Sigmoid colon (tissue), 4 donors: ENCODE measurements around the gene CABLES2.

ENCODE experiments used
- POLR2A ChIP-seq, 2 donors: fragments of 450-650 bp; IDR thresholded peaks; one replicate each; pipeline ENCODE4 v1.6.1; 2016; ENCODE audit warnings: antibody characterized with exemption in 2 of 2, mild to moderate bottlenecking in 2 of 2, moderate library complexity in 2 of 2
- POLR2AphosphoS5 ChIP-seq, 4 donors: sonication (generic); formaldehyde crosslinking; IDR thresholded peaks; one replicate each; pipeline ENCODE4 v1.6.1; 2017; ENCODE audit warnings: antibody characterized with exemption in 4 of 4

- TF ChIP-seq POLR2AphosphoS5 (IDR thresholded peaks at IDR 0.05) (peak in 3 of 4 donors; percentile 38 to 45 (median 42)), POLR2A (IDR thresholded peaks at IDR 0.05) (no peak)
Observed at GRCh38 chr20:62365814-62366369, 41.2 kb downstream of the CABLES2 start.
